ENCODE measurements around the gene BSND. TPM values are rescaled to one million over a fixed set of nuclear protein-coding genes. Genes with fewer than 3 reads are reported as not detected.

BSND gene
- polyA plus RNA-seq, 1 of the 3 experiments (the other 2 are of a cell fraction), result not detected

DNA sequence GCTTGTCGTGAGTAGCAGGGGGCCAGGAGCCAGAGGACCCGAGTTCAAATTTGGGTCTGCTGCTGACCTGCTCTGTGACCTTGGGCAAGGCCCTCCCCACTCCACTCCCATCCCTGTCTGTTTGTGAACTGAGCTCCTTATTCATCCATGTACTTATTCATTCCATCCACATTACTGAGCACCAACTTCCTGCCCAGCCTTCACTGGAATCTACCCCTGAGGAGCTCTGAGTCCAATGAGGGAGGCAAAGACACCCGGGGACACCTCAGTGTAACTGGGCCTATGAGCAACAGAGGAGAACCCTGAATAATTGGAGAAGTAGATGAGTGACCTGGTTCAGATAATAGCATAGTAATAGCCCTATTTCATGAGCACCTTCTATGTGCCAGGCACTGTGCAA lies 8.9 kb downstream of the BSND start:
- H3F3A ChIP-seq (replicated peaks; ENCODE audit: insufficient read depth), result no peaks in the 10 kb centered on the region
- no peaks in the 10 kb centered on the region for H3K9me3 ChIP-seq
- H3K79me2 ChIP-seq (ENCODE audit: insufficient read depth), result no peaks in the 10 kb centered on the region
- H3K4me3 ChIP-seq (ENCODE audit: low read depth in 2 of 2, low read length in 1 of 2), result no peak overlapping the region
- DNase-seq, result no peak
- 25% methylated on average over 1 of the region's 3 CpGs for WGBS (ENCODE audit: low lambda C conversion rate)
- no peak overlapping the region for H2AFZ ChIP-seq (ENCODE audit: low read depth)
- CTCF ChIA-PET, result interaction anchor here (1.2 to 6.9 kb wide), 6 partner anchors 11 to 64 kb away, joined by 3 to 49 read pairs (median 18); no protein-coding TSS in a partner anchor
- H3K27ac ChIP-seq (ENCODE audit: low read depth in 2 of 2, low read length in 1 of 2), result 0 out of 4 replicates have a peak overlapping the region, but pooled peaks of 1 of the 2 experiments have one; percentile 3
- TF ChIP-seq, protein P1, sequence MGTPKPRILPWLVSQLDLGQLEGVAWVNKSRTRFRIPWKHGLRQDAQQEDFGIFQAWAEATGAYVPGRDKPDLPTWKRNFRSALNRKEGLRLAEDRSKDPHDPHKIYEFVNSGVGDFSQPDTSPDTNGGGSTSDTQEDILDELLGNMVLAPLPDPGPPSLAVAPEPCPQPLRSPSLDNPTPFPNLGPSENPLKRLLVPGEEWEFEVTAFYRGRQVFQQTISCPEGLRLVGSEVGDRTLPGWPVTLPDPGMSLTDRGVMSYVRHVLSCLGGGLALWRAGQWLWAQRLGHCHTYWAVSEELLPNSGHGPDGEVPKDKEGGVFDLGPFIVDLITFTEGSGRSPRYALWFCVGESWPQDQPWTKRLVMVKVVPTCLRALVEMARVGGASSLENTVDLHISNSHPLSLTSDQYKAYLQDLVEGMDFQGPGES (IDR thresholded peaks at IDR 0.05; ENCODE audit: low read depth, low read length), result no peak
- TF ChIP-seq FOSL2 (IDR thresholded peaks at IDR 0.05; ENCODE audit: borderline replicate concordance, low read depth), result peak; percentile 4; the same call in 1 of the 2 replicates
- no peaks in the 10 kb centered on the region for H3K9me2 ChIP-seq
- no peak overlapping the region for H3K4me2 ChIP-seq
- POLR2A ChIA-PET, result no interaction called here
- H3K27me3 ChIP-seq (ENCODE audit: insufficient read depth), result no peaks in the 10 kb centered on the region
- no peaks in the 10 kb centered on the region for H4K20me1 ChIP-seq (ENCODE audit: insufficient read depth)
- H3K4me1 ChIP-seq (ENCODE audit: control insufficient read depth in 1 of 2, insufficient read depth in 2 of 2, low read depth in 1 of 2, low read length in 1 of 2), result peaks cover 0 to 4% of the 10 kb centered on the region in 2 experiments; a peak in 1 of 4 replicates
- H3K36me3 ChIP-seq (replicated peaks in 1 of 2; ENCODE audit: control insufficient read depth in 1 of 2, insufficient read depth in 2 of 2, low read length in 1 of 2), result no peaks in the 10 kb centered on the region
- H3K9ac ChIP-seq, result no peak overlapping the region

DNA sequence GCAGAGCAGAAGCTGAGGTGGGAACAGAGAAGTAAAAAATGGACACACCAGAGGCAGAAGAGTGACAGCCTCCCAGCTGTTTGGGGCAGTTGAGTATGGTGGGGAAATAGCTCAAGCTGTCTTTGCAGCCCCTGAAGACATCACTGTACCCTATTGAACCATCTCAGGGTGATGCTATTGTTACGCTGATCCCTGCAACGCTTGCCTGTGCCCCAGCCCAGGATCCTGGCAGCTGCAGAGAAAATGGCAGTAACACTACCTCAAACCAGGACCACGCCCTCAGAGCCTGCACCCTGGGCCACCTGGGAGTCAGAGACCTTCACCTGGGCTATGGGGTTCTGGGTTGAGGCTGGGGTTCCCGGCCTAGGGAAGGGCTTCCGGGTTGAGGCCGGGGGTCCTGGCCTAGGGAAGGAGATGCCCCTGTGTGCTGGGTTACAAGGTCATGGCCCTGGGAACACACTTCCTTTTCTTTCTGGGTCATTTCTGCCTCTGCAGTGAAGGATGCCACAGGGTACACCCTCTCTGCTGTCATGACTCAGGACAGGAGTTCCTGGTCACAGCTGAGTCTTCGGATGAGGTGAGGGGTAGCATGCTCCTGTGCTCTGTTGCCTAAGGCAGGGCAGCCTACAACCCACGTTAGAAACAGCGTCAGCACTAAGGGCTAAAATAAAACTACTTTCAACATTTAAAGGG lies 11.6 kb downstream of the BSND start:
- no peaks in the 10 kb centered on the region for H3K79me2 ChIP-seq (ENCODE audit: insufficient read depth)
- WGBS (ENCODE audit: low lambda C conversion rate), result 92% methylated on average over 3 of the region's 9 CpGs
- no peaks in the 10 kb centered on the region for H3K9me2 ChIP-seq
- H3K9ac ChIP-seq, result no peak overlapping the region
- no peak overlapping the region for H3K4me3 ChIP-seq (ENCODE audit: low read depth in 2 of 2, low read length in 1 of 2)
- H3K4me2 ChIP-seq, result no peak overlapping the region
- DNase-seq, result no peak
- POLR2A ChIA-PET, result no interaction called here
- H3K27ac ChIP-seq (ENCODE audit: low read depth in 2 of 2, low read length in 1 of 2), result no peak overlapping the region
- no peak overlapping the region for H2AFZ ChIP-seq (ENCODE audit: low read depth)
- H3F3A ChIP-seq (replicated peaks; ENCODE audit: insufficient read depth), result no peaks in the 10 kb centered on the region
- CTCF ChIA-PET, result interaction anchor here (0.9 to 6.9 kb wide), 5 partner anchors 12 to 65 kb away, joined by 3 to 49 read pairs (median 8); no protein-coding TSS in a partner anchor
- TF ChIP-seq, protein P2, sequence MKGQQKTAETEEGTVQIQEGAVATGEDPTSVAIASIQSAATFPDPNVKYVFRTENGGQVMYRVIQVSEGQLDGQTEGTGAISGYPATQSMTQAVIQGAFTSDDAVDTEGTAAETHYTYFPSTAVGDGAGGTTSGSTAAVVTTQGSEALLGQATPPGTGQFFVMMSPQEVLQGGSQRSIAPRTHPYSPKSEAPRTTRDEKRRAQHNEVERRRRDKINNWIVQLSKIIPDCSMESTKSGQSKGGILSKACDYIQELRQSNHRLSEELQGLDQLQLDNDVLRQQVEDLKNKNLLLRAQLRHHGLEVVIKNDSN (IDR thresholded peaks at IDR 0.05; ENCODE audit: borderline replicate concordance, low read depth), result no peak
- no peak for TF ChIP-seq USF2 (IDR thresholded peaks at IDR 0.05; ENCODE audit: borderline replicate concordance, low read depth, low read length)
- no peak for TF ChIP-seq NRF1 (IDR thresholded peaks at IDR 0.05; ENCODE audit: low read depth, low read length)
- no peak for TF ChIP-seq GABPA (IDR thresholded peaks at IDR 0.05; ENCODE audit: low read depth)
- no peak for TF ChIP-seq EZH2phosphoT487 (IDR thresholded peaks at IDR 0.05; ENCODE audit: borderline replicate concordance, low read depth)
- H4K20me1 ChIP-seq (ENCODE audit: insufficient read depth), result no peaks in the 10 kb centered on the region
- no peaks in the 10 kb centered on the region for H3K9me3 ChIP-seq
- H3K4me1 ChIP-seq (ENCODE audit: control insufficient read depth in 1 of 2, insufficient read depth in 2 of 2, low read depth in 1 of 2, low read length in 1 of 2), result peaks cover 0 to 4% of the 10 kb centered on the region in 2 experiments; a peak in 1 of 4 replicates
- H3K27me3 ChIP-seq (ENCODE audit: insufficient read depth), result no peaks in the 10 kb centered on the region
- no peaks in the 10 kb centered on the region for H3K36me3 ChIP-seq (replicated peaks in 1 of 2; ENCODE audit: control insufficient read depth in 1 of 2, insufficient read depth in 2 of 2, low read length in 1 of 2)
